H1 (cell line): ENCODE data around the gene CLEC10A.
"Not testable (repeated sequence)": the region's sequence is repeated elsewhere in the genome, so short reads cannot be mapped to it uniquely, and the experiment has no call there.

Source experiments
- POLR2A ChIP-seq, 2 experiments: IDR thresholded peaks; 1 replicate in 1 of 2; 2 replicates in 1 of 2; pipeline ENCODE4 v1.6.1; 2011; ENCODE audit warnings: low read depth in 2 of 2, low read length in 2 of 2, mild to moderate bottlenecking in 2 of 2; ENCODE audit errors: control extremely low read depth in 1 of 2
- YY1 ChIP-seq: IDR thresholded peaks from 2 replicates; pipeline ENCODE4 v1.6.1; 2011; ENCODE audit warnings: low read depth, mild to moderate bottlenecking, low read length
- TF ChIP-seq, protein P1 (sequence below), 3 experiments: IDR thresholded peaks; 1 replicate in 2 of 3; 2 replicates in 1 of 3; pipeline versions ENCODE4 v1.5.1 to v1.6.1; 2011; ENCODE audit warnings: low read length in 3 of 3, mild to moderate bottlenecking in 3 of 3, inconsistent platforms in 2 of 3, low read depth in 1 of 3, moderate library complexity in 1 of 3; ENCODE audit not compliant: insufficient read depth in 1 of 3; ENCODE audit errors: control extremely low read depth in 1 of 3

DNA sequence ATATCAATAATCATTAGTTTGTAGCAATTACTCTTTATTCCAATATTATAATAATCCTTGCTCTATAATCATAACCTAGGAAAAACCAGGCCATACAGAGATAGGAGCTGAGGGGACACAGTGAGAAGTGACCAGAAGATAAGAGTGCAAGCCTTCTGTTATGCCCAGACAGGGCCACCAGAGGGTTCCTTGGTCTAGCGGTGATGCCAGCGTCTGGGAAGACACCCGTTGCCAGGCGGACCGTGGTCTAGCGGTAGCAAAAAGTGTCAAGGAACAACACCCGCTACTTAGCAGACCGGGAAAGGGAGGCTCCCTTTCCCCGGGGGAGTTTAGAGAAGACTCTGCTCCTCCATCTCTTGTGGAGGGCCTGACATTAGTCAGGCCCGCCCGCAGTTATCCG, 46.3 kb upstream of the CLEC10A start:
- not testable (repeated sequence) for TF ChIP-seq YY1; POLR2A (IDR thresholded peaks at IDR 0.05; ENCODE audit: control extremely low read depth in 1 of 2, low read depth in 2 of 2, low read length in 2 of 2)
- TF ChIP-seq, protein P1, sequence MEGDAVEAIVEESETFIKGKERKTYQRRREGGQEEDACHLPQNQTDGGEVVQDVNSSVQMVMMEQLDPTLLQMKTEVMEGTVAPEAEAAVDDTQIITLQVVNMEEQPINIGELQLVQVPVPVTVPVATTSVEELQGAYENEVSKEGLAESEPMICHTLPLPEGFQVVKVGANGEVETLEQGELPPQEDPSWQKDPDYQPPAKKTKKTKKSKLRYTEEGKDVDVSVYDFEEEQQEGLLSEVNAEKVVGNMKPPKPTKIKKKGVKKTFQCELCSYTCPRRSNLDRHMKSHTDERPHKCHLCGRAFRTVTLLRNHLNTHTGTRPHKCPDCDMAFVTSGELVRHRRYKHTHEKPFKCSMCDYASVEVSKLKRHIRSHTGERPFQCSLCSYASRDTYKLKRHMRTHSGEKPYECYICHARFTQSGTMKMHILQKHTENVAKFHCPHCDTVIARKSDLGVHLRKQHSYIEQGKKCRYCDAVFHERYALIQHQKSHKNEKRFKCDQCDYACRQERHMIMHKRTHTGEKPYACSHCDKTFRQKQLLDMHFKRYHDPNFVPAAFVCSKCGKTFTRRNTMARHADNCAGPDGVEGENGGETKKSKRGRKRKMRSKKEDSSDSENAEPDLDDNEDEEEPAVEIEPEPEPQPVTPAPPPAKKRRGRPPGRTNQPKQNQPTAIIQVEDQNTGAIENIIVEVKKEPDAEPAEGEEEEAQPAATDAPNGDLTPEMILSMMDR (IDR thresholded peaks at IDR 0.05; ENCODE audit: control extremely low read depth in 1 of 3, insufficient read depth in 1 of 3, low read depth in 1 of 3, low read length in 3 of 3) = not testable (repeated sequence)
